ENCODE results near the gene HOXB7. TPM values are rescaled to one million over a fixed set of nuclear protein-coding genes. Genes with fewer than 3 reads are reported as not detected.
A peak's percentile ranks its signal among the peaks of the same experiment; 100 is the strongest.

The HOXB7 gene
- total RNA-seq (0.09 TPM), polyA plus RNA-seq (1.0 TPM)
- long read RNA-seq, donor 1, result 0 reads
- long read RNA-seq, donor 2, result 0 reads
- long read RNA-seq, donor 3, partial matches to known transcripts, result 0 of 1 reads
- long read RNA-seq, donor 3, other reads (novel, unspliced or antisense), result 0 of 1 reads
- long read RNA-seq, donor 4, result 0 reads
- long read RNA-seq, donor 5, partial matches to known transcripts, result 0 of 4 reads
- long read RNA-seq, donor 5, other reads (novel, unspliced or antisense), result 0 of 4 reads
- long read RNA-seq, donor 6, result 0 reads
- long read RNA-seq, donor 7, partial matches to known transcripts, result 0 of 1 reads
- long read RNA-seq, donor 7, other reads (novel, unspliced or antisense), result 0 of 1 reads
- long read RNA-seq, donor 8, result 0 reads
- long read RNA-seq, donor 9, result 0 reads
- long read RNA-seq, donor 10, result 0 reads

DNA sequence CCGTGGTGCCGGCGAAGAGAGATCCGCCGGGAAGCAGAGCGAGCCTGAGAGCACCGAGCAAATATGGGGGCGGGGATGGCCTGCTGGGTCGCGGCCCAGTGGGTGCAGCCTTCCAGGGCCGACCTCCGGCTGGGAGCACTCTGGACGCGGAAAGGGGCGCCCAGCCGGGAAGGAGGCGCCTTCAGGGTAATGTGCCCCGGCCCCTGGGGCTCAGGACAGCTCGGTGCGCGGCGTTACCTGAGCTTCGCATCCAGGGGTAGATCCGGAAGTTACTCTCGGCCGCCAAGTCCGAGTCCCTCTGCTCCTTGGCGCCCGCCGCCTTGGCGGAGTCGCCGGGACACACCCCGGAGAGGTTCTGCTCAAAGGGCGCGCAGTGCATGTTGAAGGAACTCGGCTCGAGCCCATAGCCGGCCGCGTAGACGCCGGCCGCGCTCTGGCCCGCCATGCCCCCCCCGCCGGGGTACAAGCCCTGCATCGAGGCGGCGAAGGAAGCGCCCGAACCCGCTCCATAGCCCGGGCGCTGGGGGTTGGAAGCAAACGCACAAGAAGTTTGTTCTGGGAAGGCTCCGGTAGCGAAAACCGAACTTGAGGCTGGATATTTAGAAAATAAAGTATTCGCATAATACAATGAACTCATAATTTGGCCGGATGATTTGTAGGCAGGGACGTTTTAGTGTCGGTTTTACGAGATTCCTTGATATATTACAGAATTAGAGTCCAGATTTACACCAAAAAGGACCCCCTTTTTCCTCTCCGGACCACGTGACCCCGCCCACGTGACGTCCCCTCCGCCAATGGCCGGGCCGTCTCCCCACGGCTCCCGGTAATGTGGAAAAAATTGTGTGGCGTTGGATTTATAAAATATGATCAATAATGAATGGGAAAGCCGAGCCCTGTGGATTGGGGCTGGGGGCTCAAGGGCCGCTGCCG, at the start of gene HOXB7:
HOXB7 (minus strand) TSS at position 736 of the 930 bp plus-strand sequence; CDS start at position 637, 99 bp downstream.
- no peaks in the 10 kb centered on the region for H3K36me3 ChIP-seq (ENCODE audit: control insufficient read depth in 2 of 2, insufficient read depth in 2 of 2, low read length in 1 of 2)
- under 1% methylated on average over 79 of the region's 79 CpGs for WGBS
- peak in 4 of 9 donors; percentile 29 to 68 (median 48) for DNase-seq (ENCODE audit: low read depth in 6 of 9, low spot score in 9 of 9)
- no peak within 1 kb of the TSS for H3K27ac ChIP-seq (ENCODE audit: low read depth in 1 of 2, low read length in 1 of 2)
- H3K4me3 ChIP-seq (ENCODE audit: low read length in 2 of 2), result peak within 1 kb of the TSS; percentile 45 to 65
- H3K9me3 ChIP-seq (ENCODE audit: control insufficient read depth in 2 of 2, insufficient read depth in 1 of 2, low read length in 1 of 2), result peaks cover 1 to 16% of the 10 kb centered on the region in 2 donors
- H3K4me1 ChIP-seq (ENCODE audit: control insufficient read depth in 2 of 2, insufficient read depth in 2 of 2, low read length in 2 of 2), result peaks cover 11 to 30% of the 10 kb centered on the region in 2 donors
- H3K27me3 ChIP-seq (ENCODE audit: control insufficient read depth in 2 of 2, insufficient read depth in 1 of 2, low read length in 1 of 2), result peaks cover 82 to 100% of the 10 kb centered on the region in 2 donors

- peaks cover 3 to 18% of the 10 kb centered on the region in 2 donors for H3K27me3 ChIP-seq (ENCODE audit: control insufficient read depth in 2 of 2, insufficient read depth in 1 of 2, low read length in 1 of 2)
- H3K36me3 ChIP-seq (ENCODE audit: control insufficient read depth in 2 of 2, insufficient read depth in 2 of 2, low read length in 1 of 2), result no peaks in the 10 kb centered on the region
- H3K4me3 ChIP-seq (ENCODE audit: low read length in 2 of 2), result no peak overlapping the region
- H3K27ac ChIP-seq (ENCODE audit: low read depth in 1 of 2, low read length in 1 of 2), result no peak overlapping the region
- no peaks in the 10 kb centered on the region for H3K9me3 ChIP-seq (ENCODE audit: control insufficient read depth in 2 of 2, insufficient read depth in 1 of 2, low read length in 1 of 2)
- no peaks in the 10 kb centered on the region for H3K4me1 ChIP-seq (ENCODE audit: control insufficient read depth in 2 of 2, insufficient read depth in 2 of 2, low read length in 2 of 2)
- DNase-seq (ENCODE audit: low read depth in 6 of 9, low spot score in 9 of 9), result no peak
These were observed 45.1 kb upstream of the HOXB7 start for GRCh38 chr17:48655913-48656312.

DNA sequence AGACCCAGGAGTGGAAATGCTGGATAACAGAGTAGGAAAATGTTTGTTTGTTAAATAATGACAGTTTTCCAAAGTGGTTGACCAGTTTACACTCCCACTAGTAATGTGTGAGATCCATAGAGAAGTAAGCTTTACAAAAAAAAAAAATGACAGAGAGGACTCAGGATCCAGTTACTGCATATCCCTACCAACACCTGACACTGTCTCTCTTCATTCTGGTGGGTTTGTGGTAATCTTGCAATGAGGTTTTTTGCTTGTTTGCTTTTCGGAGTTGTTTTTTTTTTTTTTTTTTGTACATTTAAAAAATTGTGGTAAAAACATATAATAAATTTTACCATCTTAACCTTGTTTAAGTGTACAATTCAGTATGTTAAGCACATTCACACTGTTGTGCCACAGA, 38.9 kb upstream of the HOXB7 start:
- WGBS, result 79% methylated on average over 1 of the region's 1 CpG
- Histone ChIP-seq H3K4me3 (ENCODE audit: low read length in 2 of 2) (no peak overlapping the region), H3K36me3 (ENCODE audit: control insufficient read depth in 2 of 2, insufficient read depth in 2 of 2, low read length in 1 of 2) (no peaks in the 10 kb centered on the region), H3K9me3 (ENCODE audit: control insufficient read depth in 2 of 2, insufficient read depth in 1 of 2, low read length in 1 of 2) (no peaks in the 10 kb centered on the region), H3K27ac (ENCODE audit: low read depth in 1 of 2, low read length in 1 of 2) (no peak overlapping the region), H3K4me1 (ENCODE audit: control insufficient read depth in 2 of 2, insufficient read depth in 2 of 2, low read length in 2 of 2) (peaks cover 2 to 7% of the 10 kb centered on the region in 2 donors), H3K27me3 (ENCODE audit: control insufficient read depth in 2 of 2, insufficient read depth in 1 of 2, low read length in 1 of 2) (peaks cover 29 to 61% of the 10 kb centered on the region in 2 donors)
- no peak for DNase-seq (ENCODE audit: low read depth in 6 of 9, low spot score in 9 of 9)

DNA sequence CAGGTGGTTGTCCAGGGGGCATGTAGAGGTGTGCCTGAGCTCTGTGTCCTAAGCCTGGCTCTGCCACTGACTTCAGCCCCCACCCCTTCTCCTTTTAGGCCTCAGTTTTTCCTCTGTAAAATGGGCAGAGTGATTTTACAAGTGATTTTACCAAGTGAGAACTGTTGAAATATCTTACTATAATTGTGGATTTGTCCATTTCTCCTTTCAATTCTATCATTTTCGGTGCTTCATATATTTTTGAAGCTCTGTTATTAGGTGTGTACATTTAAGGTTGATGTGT, 37.1 kb upstream of the HOXB7 start:
- 70% methylated on average over 1 of the region's 1 CpG for WGBS
- Histone ChIP-seq H3K36me3 (ENCODE audit: control insufficient read depth in 2 of 2, insufficient read depth in 2 of 2, low read length in 1 of 2) (no peaks in the 10 kb centered on the region), H3K27ac (ENCODE audit: low read depth in 1 of 2, low read length in 1 of 2) (no peak overlapping the region), H3K4me1 (ENCODE audit: control insufficient read depth in 2 of 2, insufficient read depth in 2 of 2, low read length in 2 of 2) (peaks cover 2 to 7% of the 10 kb centered on the region in 2 donors), H3K9me3 (ENCODE audit: control insufficient read depth in 2 of 2, insufficient read depth in 1 of 2, low read length in 1 of 2) (no peaks in the 10 kb centered on the region), H3K27me3 (ENCODE audit: control insufficient read depth in 2 of 2, insufficient read depth in 1 of 2, low read length in 1 of 2) (peaks cover 45 to 76% of the 10 kb centered on the region in 2 donors), H3K4me3 (ENCODE audit: low read length in 2 of 2) (no peak overlapping the region)
- DNase-seq (ENCODE audit: low read depth in 6 of 9, low spot score in 9 of 9), result no peak

- no peak for DNase-seq (ENCODE audit: low read depth in 6 of 9, low spot score in 9 of 9)
- H3K36me3 ChIP-seq (ENCODE audit: control insufficient read depth in 2 of 2, insufficient read depth in 2 of 2, low read length in 1 of 2), result no peaks in the 10 kb centered on the region
- peak overlapping the region in 1 of 2 donors; percentile 6 for H3K4me3 ChIP-seq (ENCODE audit: low read length in 2 of 2)
- H3K27ac ChIP-seq (ENCODE audit: low read depth in 1 of 2, low read length in 1 of 2), result no peak overlapping the region
- peaks cover 2 to 7% of the 10 kb centered on the region in 2 donors for H3K4me1 ChIP-seq (ENCODE audit: control insufficient read depth in 2 of 2, insufficient read depth in 2 of 2, low read length in 2 of 2)
- WGBS, result 2% methylated on average over 30 of the region's 30 CpGs
- peaks cover 0 to 5% of the 10 kb centered on the region in 2 donors for H3K9me3 ChIP-seq (ENCODE audit: control insufficient read depth in 2 of 2, insufficient read depth in 1 of 2, low read length in 1 of 2)
- peaks cover 51 to 81% of the 10 kb centered on the region in 2 donors for H3K27me3 ChIP-seq (ENCODE audit: control insufficient read depth in 2 of 2, insufficient read depth in 1 of 2, low read length in 1 of 2)
These were observed 36.5 kb upstream of the HOXB7 start for GRCh38 chr17:48647103-48647962.

DNA sequence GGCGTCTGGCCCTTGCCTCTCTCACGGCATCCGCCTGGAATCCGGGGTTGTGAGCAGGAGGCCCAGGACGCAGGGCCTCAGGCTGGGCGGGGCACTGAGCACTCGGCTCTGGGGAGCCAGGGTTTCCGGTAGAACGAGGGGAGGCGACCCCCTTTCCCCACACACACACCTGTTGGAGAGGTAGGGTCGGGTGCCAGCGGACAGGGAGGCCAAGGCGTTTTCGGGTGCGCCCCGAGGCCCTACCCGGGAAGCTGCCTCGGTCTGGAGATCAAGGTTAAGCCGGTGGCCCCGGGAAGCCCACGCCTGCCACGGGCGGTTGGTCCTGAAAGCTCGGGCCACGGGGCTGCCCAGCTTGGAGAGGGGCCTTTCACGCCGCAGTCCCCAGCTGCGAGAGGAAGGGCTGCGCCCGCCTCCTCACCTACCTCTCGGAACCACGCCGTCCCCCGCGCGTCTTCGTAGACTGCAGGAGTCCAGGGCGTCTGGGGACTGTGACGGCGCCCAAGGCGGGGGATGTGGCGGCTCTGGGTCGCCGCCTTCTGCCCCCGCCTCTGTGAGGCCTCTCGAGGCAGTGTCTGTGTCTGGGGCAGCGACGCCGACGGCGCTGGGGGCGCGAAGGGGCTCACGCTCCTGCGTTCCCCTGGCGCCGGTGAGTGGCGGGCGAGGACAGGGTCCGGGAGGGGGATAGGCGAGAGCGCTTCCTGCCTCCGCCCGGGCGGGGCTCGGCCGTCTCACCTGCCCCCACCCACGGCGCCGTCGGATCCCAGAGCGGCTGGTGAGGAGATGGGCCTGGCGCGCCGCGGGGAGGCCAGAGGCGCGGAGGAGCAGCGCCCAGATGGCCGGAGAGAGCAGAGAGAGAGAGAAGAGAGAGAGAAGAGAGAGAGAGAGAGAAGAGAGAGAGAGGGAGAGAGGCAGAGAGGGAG, 35.6 kb upstream of the HOXB7 start:
- WGBS, result 9% methylated on average over 80 of the region's 80 CpGs
- no peak for DNase-seq (ENCODE audit: low read depth in 6 of 9, low spot score in 9 of 9)
- H3K27me3 ChIP-seq (ENCODE audit: control insufficient read depth in 2 of 2, insufficient read depth in 1 of 2, low read length in 1 of 2), result peaks cover 60 to 90% of the 10 kb centered on the region in 2 donors
- peaks cover 2 to 7% of the 10 kb centered on the region in 2 donors for H3K4me1 ChIP-seq (ENCODE audit: control insufficient read depth in 2 of 2, insufficient read depth in 2 of 2, low read length in 2 of 2)
- no peak overlapping the region for H3K27ac ChIP-seq (ENCODE audit: low read depth in 1 of 2, low read length in 1 of 2)
- H3K4me3 ChIP-seq (ENCODE audit: low read length in 2 of 2), result no peak overlapping the region
- H3K9me3 ChIP-seq (ENCODE audit: control insufficient read depth in 2 of 2, insufficient read depth in 1 of 2, low read length in 1 of 2), result peaks cover 0 to 6% of the 10 kb centered on the region in 2 donors
- H3K36me3 ChIP-seq (ENCODE audit: control insufficient read depth in 2 of 2, insufficient read depth in 2 of 2, low read length in 1 of 2), result no peaks in the 10 kb centered on the region

GRCh38 chr17:48645639-48646182, 34.9 kb upstream of the HOXB7 start:
- Histone ChIP-seq H3K27me3 (ENCODE audit: control insufficient read depth in 2 of 2, insufficient read depth in 1 of 2, low read length in 1 of 2) (peaks cover 66 to 98% of the 10 kb centered on the region in 2 donors), H3K4me1 (ENCODE audit: control insufficient read depth in 2 of 2, insufficient read depth in 2 of 2, low read length in 2 of 2) (peaks cover 2 to 7% of the 10 kb centered on the region in 2 donors), H3K27ac (ENCODE audit: low read depth in 1 of 2, low read length in 1 of 2) (no peak overlapping the region), H3K4me3 (ENCODE audit: low read length in 2 of 2) (no peak overlapping the region), H3K36me3 (ENCODE audit: control insufficient read depth in 2 of 2, insufficient read depth in 2 of 2, low read length in 1 of 2) (no peaks in the 10 kb centered on the region), H3K9me3 (ENCODE audit: control insufficient read depth in 2 of 2, insufficient read depth in 1 of 2, low read length in 1 of 2) (peaks cover 0 to 6% of the 10 kb centered on the region in 2 donors)
- WGBS, result 73% methylated on average over 14 of the region's 14 CpGs
- DNase-seq (ENCODE audit: low read depth in 6 of 9, low spot score in 9 of 9), result no peak
